Endothelial cell of umbilical vein (primary cell): Measurements from ENCODE around the gene E2F4. TPM values are rescaled to one million over a fixed set of nuclear protein-coding genes. Genes with fewer than 3 reads are reported as not detected.

Experiments
- BruUV-seq: library from RNA; stranded (reverse); fragments of 400-500 nt; replicated peaks from 2 replicates; lab custom pipeline; 2021; lab: Mats Ljungman, UMichigan
- CTCF ChIA-PET: fragments of 300-600, 350-600 bp; sonication (Branson Sonifier 250); formaldehyde crosslinking; loops from one replicate; lab custom pipeline; 2021; ENCODE audit warnings: antibody characterized with exemption, inconsistent platforms; lab: Charles Lee
- POLR2A ChIA-PET: fragments of 300-600, 350-600 bp; sonication (Branson Sonifier 250); formaldehyde crosslinking; loops from one replicate; lab custom pipeline; 2021; ENCODE audit warnings: antibody characterized with exemption, inconsistent platforms; lab: Charles Lee
- DNase-seq: peaks from one replicate; pipeline ENCODE4 v3.0.0-alpha.2; 2011; ENCODE audit warnings: low read depth, low spot score
- FAIRE-seq: peaks from 2 replicates; lab custom pipeline; 2011; peaks lifted over from hg19 to GRCh38; lab: Jason Lieb, UNC
- H2AFZ ChIP-seq: 2 replicates; pipeline ENCODE4 v1.6.0; 2012; ENCODE audit warnings: low read depth, low read length, control low read depth, inconsistent platforms
- H3K27ac ChIP-seq: 2 replicates; pipeline ENCODE4 v1.5.1; 2011; ENCODE audit warnings: low read depth, mild to moderate bottlenecking, control low read depth, low read length, moderate library complexity; ENCODE audit not compliant: insufficient read depth
- H3K27me3 ChIP-seq, 2 experiments: 2 replicates each; pipeline versions ENCODE4 v1.6.0 to v1.6.1; 2011; ENCODE audit warnings: low read length in 2 of 2, mixed read lengths in 1 of 2; ENCODE audit not compliant: control insufficient read depth in 2 of 2, insufficient read depth in 2 of 2
- H3K36me3 ChIP-seq, 2 experiments: 2 replicates in 1 of 2; 3 replicates in 1 of 2; pipeline ENCODE4 v1.5.1; 2011; ENCODE audit warnings: low read length in 2 of 2, mild to moderate bottlenecking in 1 of 2, moderate library complexity in 1 of 2; ENCODE audit not compliant: control insufficient read depth in 2 of 2, insufficient read depth in 2 of 2; ENCODE audit errors: extremely low read depth in 1 of 2
- H3K4me1 ChIP-seq: 3 replicates; pipeline ENCODE4 v1.5.1; 2011; ENCODE audit warnings: mild to moderate bottlenecking, low read length; ENCODE audit not compliant: control insufficient read depth, insufficient read depth; ENCODE audit errors: extremely low read depth
- H3K4me2 ChIP-seq: 2 replicates; pipeline ENCODE4 v1.6.1; 2011; ENCODE audit warnings: low read length, control low read depth, mixed read lengths; ENCODE audit not compliant: insufficient read depth
- H3K4me3 ChIP-seq, 3 experiments: fragments of 200-600 bp in 1 of 3; sonication (generic), shearing (Covaris generic) in 1 of 3; replicated peaks in 1 of 3; 2 replicates each; pipeline ENCODE4 v1.5.1; 2011 to 2016; ENCODE audit warnings: control low read depth in 3 of 3, low read length in 3 of 3, mild to moderate bottlenecking in 2 of 3, inconsistent platforms in 1 of 3, low read depth in 1 of 3, moderate library complexity in 1 of 3; ENCODE audit not compliant: insufficient read depth in 1 of 3
- H3K79me2 ChIP-seq: 2 replicates; pipeline ENCODE4 v1.6.0; 2012; ENCODE audit warnings: low read length, inconsistent platforms; ENCODE audit not compliant: control insufficient read depth, insufficient read depth
- H3K9ac ChIP-seq: replicated peaks from 2 replicates; pipeline ENCODE3; 2011; ENCODE audit warnings: low read length, control low read depth; ENCODE audit not compliant: insufficient read depth; ENCODE audit errors: extremely low read depth
- H3K9me1 ChIP-seq: replicated peaks from 3 replicates; pipeline ENCODE4 v1.6.0; 2011; ENCODE audit warnings: mild to moderate bottlenecking, low read length; ENCODE audit not compliant: control insufficient read depth, insufficient read depth; ENCODE audit errors: extremely low read depth
- H3K9me3 ChIP-seq: replicated peaks from 2 replicates; pipeline ENCODE4 v1.5.1; 2012; ENCODE audit warnings: low read length, inconsistent platforms; ENCODE audit not compliant: control insufficient read depth, insufficient read depth
- H4K20me1 ChIP-seq: replicated peaks from 2 replicates; pipeline ENCODE3; 2011; ENCODE audit warnings: mild to moderate bottlenecking, low read length; ENCODE audit not compliant: control insufficient read depth, insufficient read depth; ENCODE audit errors: extremely low read depth
- EZH2 ChIP-seq: IDR thresholded peaks from 2 replicates; pipeline ENCODE4 v1.6.1; 2012; ENCODE audit warnings: borderline replicate concordance, low read depth, mild to moderate bottlenecking, moderate library complexity, low read length, inconsistent platforms; ENCODE audit not compliant: severe bottlenecking
- FOS ChIP-seq: IDR thresholded peaks from 2 replicates; pipeline ENCODE4 v1.6.1; 2011; ENCODE audit warnings: mild to moderate bottlenecking, low read length, moderate library complexity, borderline replicate concordance; ENCODE audit not compliant: insufficient read depth
- GATA2 ChIP-seq: IDR thresholded peaks from 2 replicates; pipeline ENCODE4 v1.7.0; 2011; ENCODE audit warnings: low read depth, mild to moderate bottlenecking, moderate library complexity, mixed read lengths, low read length; ENCODE audit not compliant: insufficient read length, insufficient read depth
- JUN ChIP-seq: IDR thresholded peaks from 2 replicates; pipeline ENCODE4 v1.6.1; 2011; ENCODE audit warnings: borderline replicate concordance, low read depth; ENCODE audit not compliant: insufficient read length, insufficient read depth
- MYC ChIP-seq: IDR thresholded peaks from one replicate; pipeline ENCODE4 v1.6.1; 2011; ENCODE audit warnings: mild to moderate bottlenecking, low read depth, low read length
- POLR2A ChIP-seq: IDR thresholded peaks from 2 replicates; pipeline ENCODE4 v1.6.1; 2012; ENCODE audit warnings: low read depth, mild to moderate bottlenecking, control low read depth, low read length
- POLR2AphosphoS5 ChIP-seq: IDR thresholded peaks from 2 replicates; pipeline ENCODE4 v1.6.1; 2012; ENCODE audit warnings: low read depth, mild to moderate bottlenecking, control low read depth, low read length, moderate library complexity; ENCODE audit not compliant: insufficient read depth
- dilution Hi-C: fragments of 300-500 bp; cut with MboI; formaldehyde crosslinking; loops from one replicate; pipeline ENCODE4 v1.15.0; 2019; ENCODE audit warnings: low sequenced_read_pairs; ENCODE audit not compliant: extremely low pct_ligation_motif_present
- intact Hi-C: fragments of 100-400 bp; cut with micrococcal nuclease; formaldehyde crosslinking; loops from one replicate; pipeline ENCODE4 v1.10.0; 2022
- polyA plus RNA-seq, 4 experiments: library from polyadenylated mRNA; depleted of rRNA in 3 of 4; stranded (reverse) in 3 of 4; unstranded in 1 of 4; fragments of >200 nt; gene quantifications; 2 replicates each; pipeline versions ENCODE4 v1.2.1 to v1.2.3, GENCODE V29; 2011 to 2012; ENCODE audit warnings: missing spikeins in 1 of 4
- total RNA-seq: library from RNA; stranded (reverse); gene quantifications from 2 replicates; pipeline ENCODE4 v1.2.3, GENCODE V29; 2021
- TF ChIP-seq, protein P1 (sequence below), 2 donors: IDR thresholded peaks; 1 replicate in 1 of 2; 2 replicates in 1 of 2; pipeline ENCODE4 v1.5.1; 2011; ENCODE audit warnings: low read length in 2 of 2, mild to moderate bottlenecking in 2 of 2, moderate library complexity in 2 of 2, control low read depth in 1 of 2, inconsistent platforms in 1 of 2, low read depth in 1 of 2; ENCODE audit not compliant: insufficient read depth in 1 of 2; ENCODE audit errors: extremely low read depth in 1 of 2
- TF ChIP-seq, protein P2 (sequence below): IDR thresholded peaks from 2 replicates; pipeline ENCODE4 v1.6.1; 2011; ENCODE audit not compliant: insufficient read depth, insufficient read length

E2F4 gene
- total and polyA plus RNA-seq, 2 donors (not counting 3 experiments of a cell fraction or from before 2014, with no cell fraction given) = 112 to 168 TPM

DNA sequence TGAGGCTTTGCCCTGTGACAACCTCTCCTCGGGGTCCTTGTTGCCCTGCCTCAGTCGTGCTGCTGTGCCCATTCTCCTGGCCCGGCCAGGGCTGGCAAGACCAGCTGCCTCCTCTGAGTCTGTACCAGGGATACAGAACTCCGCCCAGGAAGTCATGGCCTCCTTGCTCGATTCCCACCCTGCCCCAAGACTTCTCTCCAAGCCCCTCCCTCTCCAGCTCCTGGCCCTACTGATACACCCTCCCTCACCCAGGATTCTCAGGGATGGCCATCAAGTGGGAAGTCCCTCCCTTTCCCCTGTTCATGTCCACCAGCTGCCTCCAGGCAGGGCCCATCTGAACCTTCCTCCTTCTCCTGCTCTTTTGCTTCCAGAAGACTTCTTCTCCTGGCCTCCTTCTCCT lies 23.8 kb downstream of the E2F4 start:
- FAIRE-seq (no peak), DNase-seq (no peak)
- ChIA-PET CTCF (interaction anchor here (1.5 kb wide), 1 partner anchor 13 kb away, joined by 3 read pairs; no protein-coding TSS in a partner anchor), POLR2A (no interaction called here)
- H3K4me3 ChIP-seq = no peak overlapping the region
- no peaks in the 10 kb centered on the region for H3K9me3 ChIP-seq
- dilution Hi-C loops (no loop called here), intact Hi-C loops (loop anchor here (2.0 kb wide), 1 partner anchor 17 kb away; the partner anchor contains the start of gene ELMO3)
- no peak overlapping the region for H3K9ac ChIP-seq
- H2AFZ ChIP-seq = no peak overlapping the region
- TF ChIP-seq EZH2 (no peak), POLR2A (no peak), JUN (no peak), GATA2 (no peak), MYC (no peak), POLR2AphosphoS5 (no peak), FOS (no peak)
- TF ChIP-seq, protein P1, sequence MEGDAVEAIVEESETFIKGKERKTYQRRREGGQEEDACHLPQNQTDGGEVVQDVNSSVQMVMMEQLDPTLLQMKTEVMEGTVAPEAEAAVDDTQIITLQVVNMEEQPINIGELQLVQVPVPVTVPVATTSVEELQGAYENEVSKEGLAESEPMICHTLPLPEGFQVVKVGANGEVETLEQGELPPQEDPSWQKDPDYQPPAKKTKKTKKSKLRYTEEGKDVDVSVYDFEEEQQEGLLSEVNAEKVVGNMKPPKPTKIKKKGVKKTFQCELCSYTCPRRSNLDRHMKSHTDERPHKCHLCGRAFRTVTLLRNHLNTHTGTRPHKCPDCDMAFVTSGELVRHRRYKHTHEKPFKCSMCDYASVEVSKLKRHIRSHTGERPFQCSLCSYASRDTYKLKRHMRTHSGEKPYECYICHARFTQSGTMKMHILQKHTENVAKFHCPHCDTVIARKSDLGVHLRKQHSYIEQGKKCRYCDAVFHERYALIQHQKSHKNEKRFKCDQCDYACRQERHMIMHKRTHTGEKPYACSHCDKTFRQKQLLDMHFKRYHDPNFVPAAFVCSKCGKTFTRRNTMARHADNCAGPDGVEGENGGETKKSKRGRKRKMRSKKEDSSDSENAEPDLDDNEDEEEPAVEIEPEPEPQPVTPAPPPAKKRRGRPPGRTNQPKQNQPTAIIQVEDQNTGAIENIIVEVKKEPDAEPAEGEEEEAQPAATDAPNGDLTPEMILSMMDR (IDR thresholded peaks at IDR 0.05; ENCODE audit: extremely low read depth in 1 of 2, insufficient read depth in 1 of 2, low read depth in 1 of 2, low read length in 2 of 2) = no peak
- TF ChIP-seq, protein P2, sequence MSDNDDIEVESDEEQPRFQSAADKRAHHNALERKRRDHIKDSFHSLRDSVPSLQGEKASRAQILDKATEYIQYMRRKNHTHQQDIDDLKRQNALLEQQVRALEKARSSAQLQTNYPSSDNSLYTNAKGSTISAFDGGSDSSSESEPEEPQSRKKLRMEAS = no peak
- H3K4me1 ChIP-seq = peaks cover 22% of the 10 kb centered on the region
- H4K20me1 ChIP-seq = no peaks in the 10 kb centered on the region
- H3K27me3 ChIP-seq = no peaks in the 10 kb centered on the region
- no peaks in the 10 kb centered on the region for H3K36me3 ChIP-seq
- H3K79me2 ChIP-seq = no peaks in the 10 kb centered on the region
- H3K9me1 ChIP-seq = no peaks in the 10 kb centered on the region
- no peak overlapping the region for H3K4me2 ChIP-seq
- no peak overlapping the region for H3K27ac ChIP-seq
- no TSS peak for BruUV-seq
